ENCODE results near the gene BTNL9. TPM values are rescaled to one million over a fixed set of nuclear protein-coding genes. Genes with fewer than 3 reads are reported as not detected.

The BTNL9 gene
- total RNA-seq, 4 donors from 2014 or later, result 14.5 to 28.6 (median 20.1) TPM

GRCh38 chr5:181047921-181048320 is 7.9 kb downstream of the BTNL9 start:
- Histone ChIP-seq H3K27me3 (peaks cover 19 to 48% (median 29%) of the 10 kb centered on the region in 3 donors), H3K27ac (no peak overlapping the region), H3K36me3 (no peaks in the 10 kb centered on the region), H3K4me3 (no peak overlapping the region), H3K9me3 (no peaks in the 10 kb centered on the region), H3K4me1 (no peaks in the 10 kb centered on the region)
- no peak for ATAC-seq
- in situ Hi-C loops (cut with MboI; ENCODE audit: low sequenced_read_pairs in 4 of 4) (no loop called here), intact Hi-C loops (cut with DNase I; ENCODE audit: low total_unique reads) (no loop called here)
- TF ChIP-seq CTCF (IDR thresholded peaks at IDR 0.05 in 4 of 5, conservative IDR thresholded peaks at IDR 0.05 in 1 of 5), result no peak
- no peak for TF ChIP-seq POLR2A (IDR thresholded peaks at IDR 0.05)
- DNase-seq, result no peak

- intact Hi-C loops (cut with DNase I; ENCODE audit: low total_unique reads) (loop anchor here (10.0 kb wide), 1 partner anchor 185 kb away; the partner anchor contains the start of gene ZFP62), in situ Hi-C loops (cut with MboI; ENCODE audit: low sequenced_read_pairs in 4 of 4) (no loop called here)
- Histone ChIP-seq H3K27ac (peak overlapping the region in 2 of 4 donors; percentile 44), H3K36me3 (no peaks in the 10 kb centered on the region), H3K9me3 (no peaks in the 10 kb centered on the region), H3K4me3 (no peak overlapping the region), H3K27me3 (peaks cover 40 to 68% (median 50%) of the 10 kb centered on the region in 3 donors), H3K4me1 (peaks cover 0 to 3% of the 10 kb centered on the region in 2 donors)
- DNase-seq (no peak), ATAC-seq (no peak)
- TF ChIP-seq POLR2A (IDR thresholded peaks at IDR 0.05) (no peak), CTCF (IDR thresholded peaks at IDR 0.05 in 4 of 5, conservative IDR thresholded peaks at IDR 0.05 in 1 of 5) (no peak)
Observed at GRCh38 chr5:181050016-181050415, 9.9 kb downstream of the BTNL9 start.

- intact Hi-C loops (cut with DNase I; ENCODE audit: low total_unique reads) (loop anchor here (10.0 kb wide), 1 partner anchor 187 kb away; the partner anchor contains the start of gene ZFP62), in situ Hi-C loops (cut with MboI; ENCODE audit: low sequenced_read_pairs in 4 of 4) (no loop called here)
- H3K27me3 ChIP-seq, result peaks cover 55 to 71% (median 65%) of the 10 kb centered on the region in 3 donors
- ATAC-seq (peak in 1 of 2 donors; percentile 14), DNase-seq (no peak)
- TF ChIP-seq CTCF (IDR thresholded peaks at IDR 0.05 in 4 of 5, conservative IDR thresholded peaks at IDR 0.05 in 1 of 5), result no peak
- TF ChIP-seq POLR2A (IDR thresholded peaks at IDR 0.05), result no peak
- H3K9me3 ChIP-seq, result no peaks in the 10 kb centered on the region
- peak overlapping the region in 3 of 4 donors; percentile 25 to 49 (median 40) for H3K27ac ChIP-seq
- H3K4me1 ChIP-seq, result peaks cover 0 to 3% of the 10 kb centered on the region in 2 donors
- no peaks in the 10 kb centered on the region for H3K36me3 ChIP-seq
- H3K4me3 ChIP-seq, result peak overlapping the region in 3 of 4 donors; percentile 35 to 52 (median 43)
Observed at GRCh38 chr5:181051841-181052671, 12.0 kb downstream of the BTNL9 start.

GRCh38 chr5:181052672-181053487 is 12.8 kb downstream of the BTNL9 start:
- Histone ChIP-seq H3K27me3 (peaks cover 57 to 72% (median 64%) of the 10 kb centered on the region in 3 donors), H3K9me3 (no peaks in the 10 kb centered on the region), H3K36me3 (no peaks in the 10 kb centered on the region), H3K4me3 (peak overlapping the region; percentile 33 to 55 (median 48)), H3K4me1 (peaks cover 0 to 3% of the 10 kb centered on the region in 2 donors), H3K27ac (peak overlapping the region in 3 of 4 donors; percentile 39 to 60 (median 58))
- DNase-seq (no peak), ATAC-seq (no peak)
- TF ChIP-seq POLR2A (IDR thresholded peaks at IDR 0.05), result no peak
- no peak for TF ChIP-seq CTCF (IDR thresholded peaks at IDR 0.05 in 4 of 5, conservative IDR thresholded peaks at IDR 0.05 in 1 of 5)
- in situ Hi-C loops (cut with MboI; ENCODE audit: low sequenced_read_pairs in 4 of 4), result no loop called here
- intact Hi-C loops (cut with DNase I; ENCODE audit: low total_unique reads), result loop anchor here (10.0 kb wide), 1 partner anchor 188 kb away; the partner anchor contains the start of gene ZFP62
